H1 (cell line): ENCODE measurements around the gene ENTPD2. TPM values are rescaled to one million over a fixed set of nuclear protein-coding genes. Genes with fewer than 3 reads are reported as not detected.
A peak's percentile ranks its signal among the peaks of the same experiment; 100 is the strongest.

Experiments
- CTCF ChIA-PET: fragments of 300-600 bp; sonication (Branson Sonifier 250); formaldehyde crosslinking; loops from one replicate; lab custom pipeline; 2021; ENCODE audit not compliant: partially characterized antibody; lab: Charles Lee
- POLR2A ChIA-PET: fragments of 300-600 bp; sonication (Branson Sonifier 250); formaldehyde crosslinking; loops from one replicate; lab custom pipeline; 2021; ENCODE audit warnings: inconsistent platforms; ENCODE audit not compliant: partially characterized antibody; lab: Charles Lee
- DNase-seq, 2 experiments: peaks; one replicate each; pipeline versions ENCODE4 v3.0.0 to v3.0.0-alpha.2; 2010 to 2022; ENCODE audit warnings: low spot score in 2 of 2, low read depth in 1 of 2, mixed read lengths in 1 of 2
- FAIRE-seq: peaks from 2 replicates; lab custom pipeline; 2011; peaks lifted over from hg19 to GRCh38; lab: Jason Lieb, UNC
- H2AFZ ChIP-seq: 2 replicates; pipeline ENCODE4 v1.8.1; 2012; ENCODE audit warnings: low read length, inconsistent platforms
- H2AK5ac ChIP-seq: 2 replicates; pipeline ENCODE4 v1.6.1; 2013; ENCODE audit warnings: low read depth, low read length
- H2BK120ac ChIP-seq: replicated peaks from 2 replicates; pipeline ENCODE3; 2013; ENCODE audit warnings: low read depth, low read length, inconsistent platforms
- H2BK12ac ChIP-seq: 2 replicates; pipeline ENCODE4 v1.6.1; 2013; ENCODE audit warnings: low read depth, low read length
- H2BK15ac ChIP-seq: 2 replicates; pipeline ENCODE4 v1.6.1; 2013; ENCODE audit warnings: low read length
- H2BK20ac ChIP-seq: 2 replicates; pipeline ENCODE4 v1.6.1; 2013; ENCODE audit warnings: low read length
- H2BK5ac ChIP-seq: 2 replicates; pipeline ENCODE4 v1.6.1; 2013; ENCODE audit warnings: low read depth, low read length
- H3K14ac ChIP-seq: 2 replicates; pipeline ENCODE4 v1.6.1; 2013; ENCODE audit warnings: inconsistent platforms; ENCODE audit not compliant: insufficient read length
- H3K18ac ChIP-seq: 2 replicates; pipeline ENCODE4 v1.6.1; 2013; ENCODE audit warnings: low read length; ENCODE audit errors: extremely low read depth
- H3K23ac ChIP-seq: 2 replicates; pipeline ENCODE4 v1.6.1; 2013; ENCODE audit warnings: inconsistent platforms; ENCODE audit not compliant: insufficient read length
- H3K23me2 ChIP-seq: 2 replicates; pipeline ENCODE4 v1.6.1; 2013; ENCODE audit warnings: low read depth, low read length
- H3K27ac ChIP-seq: 2 replicates; pipeline ENCODE4 v1.6.1; 2011; ENCODE audit warnings: low read depth, low read length, inconsistent platforms
- H3K27me3 ChIP-seq, 4 experiments: replicated peaks in 1 of 4; 1 replicate in 1 of 4; 2 replicates in 3 of 4; pipeline versions ENCODE4 v1.6.1 to v1.8.1; 2011 to 2013; ENCODE audit warnings: low read length in 3 of 4, mild to moderate bottlenecking in 3 of 4, inconsistent platforms in 2 of 4, mixed read lengths in 2 of 4, moderate library complexity in 1 of 4; ENCODE audit not compliant: control insufficient read depth in 3 of 4, insufficient read depth in 3 of 4; ENCODE audit errors: extremely low read depth in 1 of 4
- H3K36me3 ChIP-seq, 4 experiments: 2 replicates each; pipeline versions ENCODE4 v1.6.1 to v1.8.1; 2011 to 2013; ENCODE audit warnings: mild to moderate bottlenecking in 4 of 4, low read length in 3 of 4, moderate library complexity in 2 of 4, control low read depth in 1 of 4, inconsistent platforms in 1 of 4; ENCODE audit not compliant: insufficient read depth in 4 of 4, control insufficient read depth in 2 of 4
- H3K4ac ChIP-seq: replicated peaks from 2 replicates; pipeline ENCODE3; 2013; ENCODE audit warnings: low read length, low read depth, mixed read lengths, inconsistent platforms; ENCODE audit not compliant: insufficient read length
- H3K4me1 ChIP-seq, 4 experiments: replicated peaks in 1 of 4; 1 replicate in 1 of 4; 2 replicates in 3 of 4; pipeline versions ENCODE4 v1.6.1 to v1.8.1; 2011 to 2013; ENCODE audit warnings: low read length in 3 of 4, inconsistent platforms in 2 of 4, mixed read lengths in 1 of 4; ENCODE audit not compliant: insufficient read depth in 4 of 4, control insufficient read depth in 3 of 4
- H3K4me2 ChIP-seq, 2 experiments: 2 replicates each; pipeline versions ENCODE4 v1.6.1 to v1.8.1; 2011 to 2013; ENCODE audit warnings: low read depth in 2 of 2, low read length in 2 of 2, control low read depth in 1 of 2, inconsistent platforms in 1 of 2, mild to moderate bottlenecking in 1 of 2; ENCODE audit not compliant: insufficient read depth in 1 of 2
- H3K4me3 ChIP-seq, 4 experiments: fragments of 200-600, 300-600 bp in 1 of 4; sonication (generic), shearing (Covaris generic), sonication (Bioruptor Twin) in 1 of 4; 2 replicates each; pipeline versions ENCODE4 v1.5.1 to v1.8.1; 2011 to 2016; ENCODE audit warnings: low read length in 4 of 4, low read depth in 3 of 4, control low read depth in 2 of 4, inconsistent platforms in 2 of 4, mild to moderate bottlenecking in 2 of 4, mixed read lengths in 1 of 4, moderate library complexity in 1 of 4; ENCODE audit not compliant: insufficient read depth in 2 of 4; ENCODE audit errors: extremely low read depth in 1 of 4
- H3K56ac ChIP-seq: replicated peaks from 2 replicates; pipeline ENCODE3; 2013; ENCODE audit warnings: low read depth, mild to moderate bottlenecking, mixed read lengths, low read length, inconsistent platforms; ENCODE audit not compliant: insufficient read length
- H3K79me1 ChIP-seq: 2 replicates; pipeline ENCODE4 v1.6.1; 2013; ENCODE audit warnings: low read depth, low read length, control low read depth
- H3K79me2 ChIP-seq, 2 experiments: 2 replicates each; pipeline versions ENCODE4 v1.6.1 to v1.8.1; 2012 to 2013; ENCODE audit warnings: low read length in 2 of 2, mild to moderate bottlenecking in 2 of 2, inconsistent platforms in 1 of 2; ENCODE audit not compliant: insufficient read depth in 2 of 2, control insufficient read depth in 1 of 2
- H3K9ac ChIP-seq, 4 experiments: replicated peaks in 1 of 4; 1 replicate in 1 of 4; 2 replicates in 3 of 4; pipeline versions ENCODE4 v1.6.1 to v1.8.1; 2011 to 2013; ENCODE audit warnings: low read depth in 3 of 4, low read length in 3 of 4, control low read depth in 2 of 4, mild to moderate bottlenecking in 2 of 4, moderate library complexity in 2 of 4, inconsistent platforms in 1 of 4; ENCODE audit errors: extremely low read depth in 1 of 4
- H3K9me3 ChIP-seq, 2 experiments: 2 replicates each; pipeline versions ENCODE4 v1.6.1 to v1.8.1; 2012 to 2013; ENCODE audit warnings: mild to moderate bottlenecking in 2 of 2, moderate library complexity in 2 of 2, control low read depth in 1 of 2, inconsistent platforms in 1 of 2, low read depth in 1 of 2, low read length in 1 of 2, mixed read lengths in 1 of 2; ENCODE audit not compliant: insufficient read depth in 2 of 2
- H4K20me1 ChIP-seq, 2 experiments: replicated peaks in 1 of 2; 2 replicates each; pipeline versions ENCODE3 to v1.8.1; 2011 to 2013; ENCODE audit warnings: inconsistent platforms in 2 of 2, low read length in 2 of 2, mild to moderate bottlenecking in 1 of 2; ENCODE audit not compliant: insufficient read depth in 2 of 2, control insufficient read depth in 1 of 2
- H4K5ac ChIP-seq: 2 replicates; pipeline ENCODE4 v1.6.1; 2013; ENCODE audit warnings: low read length, low read depth, mixed read lengths, inconsistent platforms; ENCODE audit not compliant: insufficient read length
- H4K8ac ChIP-seq: 2 replicates; pipeline ENCODE4 v1.8.0; 2013; ENCODE audit warnings: mild to moderate bottlenecking, moderate library complexity, low read length, inconsistent platforms; ENCODE audit not compliant: insufficient read depth; ENCODE audit errors: extremely low read depth
- H4K91ac ChIP-seq: replicated peaks from 2 replicates; pipeline ENCODE3; 2013; ENCODE audit warnings: low read length, mixed read lengths, inconsistent platforms; ENCODE audit not compliant: insufficient read length
- EZH2 ChIP-seq: fragments of 200-600 bp; sonication (generic); IDR thresholded peaks from 2 replicates; pipeline ENCODE4 v1.7.1; 2012; ENCODE audit warnings: low read depth, mild to moderate bottlenecking, moderate library complexity, low read length, inconsistent platforms; ENCODE audit not compliant: severe bottlenecking
- KDM4A ChIP-seq: IDR thresholded peaks from one replicate; pipeline ENCODE4 v1.7.1; 2012; ENCODE audit warnings: low read depth, mild to moderate bottlenecking, moderate library complexity, low read length, inconsistent platforms; ENCODE audit not compliant: severe bottlenecking
- KDM5A ChIP-seq: fragments of 200-600 bp; IDR thresholded peaks from 2 replicates; pipeline ENCODE4 v1.7.1; 2012; ENCODE audit warnings: mild to moderate bottlenecking, low read length, inconsistent platforms, mixed read lengths
- WGBS, 2 experiments: shearing (Covaris generic) in 1 of 2; methylation state at CpG; one replicate each; pipeline versions ENCODE4 v1.1.6 to v1.1.7; 2013 to 2015; ENCODE audit warnings: low lambda C conversion rate in 2 of 2, mixed read lengths in 2 of 2, inconsistent platforms in 1 of 2, low coverage in 1 of 2, missing lambda C conversion rate in 1 of 2; ENCODE audit not compliant: insufficient replicate concordance in 2 of 2, insufficient coverage in 1 of 2, insufficient read length in 1 of 2; ENCODE audit errors: extremely low coverage in 1 of 2, missing lambda C conversion rate in 1 of 2; 5-methylcytosine and 5-hydroxymethylcytosine counted together
- polyA plus RNA-seq, 7 experiments: library from polyadenylated mRNA; depleted of rRNA in 3 of 7; stranded (reverse) in 5 of 7; unstranded in 2 of 7; fragments of >200 nt in 5 of 7; fragments of 200-250 nt in 2 of 7; gene quantifications; 1 replicate in 5 of 7; 2 replicates in 1 of 7; 4 replicates in 1 of 7; pipeline versions ENCODE4 v1.2.1 to v1.2.3, GENCODE V29; 2011 to 2013; ENCODE audit warnings: missing spikeins in 2 of 7, mixed read lengths in 2 of 7
- total RNA-seq: library from RNA; stranded (reverse); fragmentation: NEBNext Ultra II Directional; extraction: Animal tissue kit (Norgen Biotek cat#: 25700); gene quantifications from 2 replicates; pipeline ENCODE4 v1.2.1, GENCODE V29; 2021
- TF ChIP-seq, protein P1 (sequence below): IDR thresholded peaks from 2 replicates; pipeline ENCODE4 v1.6.1; 2012; ENCODE audit warnings: inconsistent platforms
- TF ChIP-seq, protein P2 (sequence below): IDR thresholded peaks from 2 replicates; pipeline ENCODE4 v1.6.1; 2011; ENCODE audit warnings: low read depth, mild to moderate bottlenecking, low read length; ENCODE audit not compliant: insufficient read depth
- TF ChIP-seq, protein P3 (sequence below), 3 experiments: IDR thresholded peaks; 1 replicate in 2 of 3; 2 replicates in 1 of 3; pipeline versions ENCODE4 v1.5.1 to v1.6.1; 2011; ENCODE audit warnings: low read length in 3 of 3, mild to moderate bottlenecking in 3 of 3, inconsistent platforms in 2 of 3, low read depth in 1 of 3, moderate library complexity in 1 of 3; ENCODE audit not compliant: insufficient read depth in 1 of 3; ENCODE audit errors: control extremely low read depth in 1 of 3

Gene ENTPD2
- total and polyA plus RNA-seq, 2 of the 8 experiments (the other 6 are each of a cell fraction or from before 2014, with no cell fraction given), result 0.65 to 3.8 TPM

DNA sequence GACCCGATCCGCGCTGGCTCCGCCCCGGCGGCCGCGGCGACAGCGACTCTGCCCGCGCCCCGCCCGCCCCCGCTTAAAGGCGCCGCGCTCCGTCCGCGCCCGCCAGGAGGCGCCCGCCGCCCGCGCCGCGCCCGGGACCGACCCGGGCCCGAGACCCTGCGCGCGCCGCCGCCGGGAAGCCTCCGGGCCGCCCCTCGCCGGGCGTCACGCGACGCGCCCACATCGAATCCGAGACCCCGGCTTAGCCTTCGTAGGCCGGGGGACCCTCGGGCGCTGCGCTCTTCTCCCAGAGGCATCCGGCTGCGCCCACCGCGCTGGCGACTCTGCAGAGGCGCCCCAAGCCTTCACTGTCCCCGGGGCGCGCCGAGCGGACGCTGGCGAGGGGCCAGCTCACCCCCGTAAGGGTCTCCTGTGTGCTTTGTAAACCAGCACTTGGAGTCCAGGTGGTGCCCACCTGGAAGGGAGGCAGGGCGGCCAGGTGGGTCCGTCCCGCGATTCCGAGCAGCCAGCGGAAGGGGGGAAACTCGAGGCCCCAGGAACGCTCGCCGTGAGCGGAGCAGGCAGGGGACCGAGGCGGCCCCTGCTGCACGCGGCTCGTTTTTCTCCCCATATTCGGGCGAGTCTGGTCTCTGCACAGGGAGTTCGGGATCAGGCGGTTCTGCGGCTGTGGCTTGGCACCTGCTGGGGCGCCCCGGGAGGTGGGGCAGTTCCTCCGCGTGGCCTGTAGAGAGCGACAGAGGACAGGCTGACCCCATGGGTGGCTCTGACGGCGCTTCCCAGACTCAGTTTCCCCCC is 25.4 kb downstream of the ENTPD2 start:
- H3K9me3 ChIP-seq, result no peaks in the 10 kb centered on the region
- H3K27ac ChIP-seq, result no peak overlapping the region
- H3K18ac ChIP-seq, result peak overlapping the region; percentile 60
- no peak overlapping the region for H2BK120ac ChIP-seq
- DNase-seq (peak in 1 of 2 experiments; percentile 77), FAIRE-seq (no peak)
- H2BK5ac ChIP-seq, result no peak overlapping the region
- WGBS, 2 experiments, result 8% methylated on average over 56 of the region's 98 CpGs; no CpG with 5 or more reads in 1 of the 2 experiments
- H3K4me2 ChIP-seq, result peak overlapping the region; percentile 39 to 91
- no peak overlapping the region for H3K23ac ChIP-seq
- H4K8ac ChIP-seq, result peak overlapping the region; percentile 46; the same call in 1 of the 2 replicates
- H4K5ac ChIP-seq, result no peak overlapping the region
- H3K36me3 ChIP-seq, result no peaks in the 10 kb centered on the region
- ChIA-PET CTCF (interaction anchor here (0.7 to 8.5 kb wide), 71 partner anchors 9 to 440 kb away, joined by 3 to 110 read pairs (median 5); partner anchors contain the start of genes AJM1, C8G, CLIC3 and GRIN1), POLR2A (interaction anchor here (1.0 to 1.9 kb wide), 5 partner anchors 16 to 214 kb away, joined by 3 to 6 read pairs (median 4); partner anchors contain the start of gene TUBB4B)
- H3K9ac ChIP-seq, result no peak overlapping the region; a peak in 2 of 7 replicates
- H2AFZ ChIP-seq, result peak overlapping the region; percentile 82; the same call in 1 of the 2 replicates
- H2BK12ac ChIP-seq, result no peak overlapping the region
- H3K23me2 ChIP-seq, result peaks cover 4% of the 10 kb centered on the region; the same call in 1 of the 2 replicates
- H3K4me1 ChIP-seq, result peaks cover 0 to 11% (median 3%) of the 10 kb centered on the region in 4 experiments; a peak in 5 of 7 replicates
- H2BK15ac ChIP-seq, result no peak overlapping the region
- no peak overlapping the region for H2BK20ac ChIP-seq
- H3K56ac ChIP-seq, result no peak overlapping the region
- H3K79me2 ChIP-seq, result no peaks in the 10 kb centered on the region
- H3K14ac ChIP-seq, result no peak overlapping the region
- no peak overlapping the region for H3K4ac ChIP-seq
- no peak overlapping the region for H2AK5ac ChIP-seq
- peak overlapping the region; percentile 37 to 78 (median 46); a peak in 7 of 8 replicates for H3K4me3 ChIP-seq
- H4K91ac ChIP-seq, result no peak overlapping the region
- peaks cover 0 to 4% of the 10 kb centered on the region in 2 experiments for H4K20me1 ChIP-seq
- no peaks in the 10 kb centered on the region for H3K79me1 ChIP-seq
- peaks cover 1 to 27% (median 15%) of the 10 kb centered on the region in 4 experiments; a peak in 6 of 7 replicates for H3K27me3 ChIP-seq
- TF ChIP-seq KDM4A, result peak; percentile 70
- TF ChIP-seq, protein P1, sequence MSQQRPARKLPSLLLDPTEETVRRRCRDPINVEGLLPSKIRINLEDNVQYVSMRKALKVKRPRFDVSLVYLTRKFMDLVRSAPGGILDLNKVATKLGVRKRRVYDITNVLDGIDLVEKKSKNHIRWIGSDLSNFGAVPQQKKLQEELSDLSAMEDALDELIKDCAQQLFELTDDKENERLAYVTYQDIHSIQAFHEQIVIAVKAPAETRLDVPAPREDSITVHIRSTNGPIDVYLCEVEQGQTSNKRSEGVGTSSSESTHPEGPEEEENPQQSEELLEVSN, result peak; percentile 58
- TF ChIP-seq, protein P2, sequence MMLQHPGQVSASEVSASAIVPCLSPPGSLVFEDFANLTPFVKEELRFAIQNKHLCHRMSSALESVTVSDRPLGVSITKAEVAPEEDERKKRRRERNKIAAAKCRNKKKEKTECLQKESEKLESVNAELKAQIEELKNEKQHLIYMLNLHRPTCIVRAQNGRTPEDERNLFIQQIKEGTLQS, result no peak
- no peak for TF ChIP-seq KDM5A
- TF ChIP-seq, protein P3, sequence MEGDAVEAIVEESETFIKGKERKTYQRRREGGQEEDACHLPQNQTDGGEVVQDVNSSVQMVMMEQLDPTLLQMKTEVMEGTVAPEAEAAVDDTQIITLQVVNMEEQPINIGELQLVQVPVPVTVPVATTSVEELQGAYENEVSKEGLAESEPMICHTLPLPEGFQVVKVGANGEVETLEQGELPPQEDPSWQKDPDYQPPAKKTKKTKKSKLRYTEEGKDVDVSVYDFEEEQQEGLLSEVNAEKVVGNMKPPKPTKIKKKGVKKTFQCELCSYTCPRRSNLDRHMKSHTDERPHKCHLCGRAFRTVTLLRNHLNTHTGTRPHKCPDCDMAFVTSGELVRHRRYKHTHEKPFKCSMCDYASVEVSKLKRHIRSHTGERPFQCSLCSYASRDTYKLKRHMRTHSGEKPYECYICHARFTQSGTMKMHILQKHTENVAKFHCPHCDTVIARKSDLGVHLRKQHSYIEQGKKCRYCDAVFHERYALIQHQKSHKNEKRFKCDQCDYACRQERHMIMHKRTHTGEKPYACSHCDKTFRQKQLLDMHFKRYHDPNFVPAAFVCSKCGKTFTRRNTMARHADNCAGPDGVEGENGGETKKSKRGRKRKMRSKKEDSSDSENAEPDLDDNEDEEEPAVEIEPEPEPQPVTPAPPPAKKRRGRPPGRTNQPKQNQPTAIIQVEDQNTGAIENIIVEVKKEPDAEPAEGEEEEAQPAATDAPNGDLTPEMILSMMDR (IDR thresholded peaks at IDR 0.05; ENCODE audit: control extremely low read depth in 1 of 3, insufficient read depth in 1 of 3, low read depth in 1 of 3, low read length in 3 of 3), result peak in 2 of 3 experiments; percentile 44 to 53; a peak in 3 of 4 replicates
- TF ChIP-seq EZH2, result peak; percentile 8
